ENCODE results near the gene KPNA1.
A peak's percentile ranks its signal among the peaks of the same experiment; 100 is the strongest.
"Not testable (repeated sequence)": the region's sequence is repeated elsewhere in the genome, so short reads cannot be mapped to it uniquely, and the experiment has no call there.

Gene KPNA1

DNA sequence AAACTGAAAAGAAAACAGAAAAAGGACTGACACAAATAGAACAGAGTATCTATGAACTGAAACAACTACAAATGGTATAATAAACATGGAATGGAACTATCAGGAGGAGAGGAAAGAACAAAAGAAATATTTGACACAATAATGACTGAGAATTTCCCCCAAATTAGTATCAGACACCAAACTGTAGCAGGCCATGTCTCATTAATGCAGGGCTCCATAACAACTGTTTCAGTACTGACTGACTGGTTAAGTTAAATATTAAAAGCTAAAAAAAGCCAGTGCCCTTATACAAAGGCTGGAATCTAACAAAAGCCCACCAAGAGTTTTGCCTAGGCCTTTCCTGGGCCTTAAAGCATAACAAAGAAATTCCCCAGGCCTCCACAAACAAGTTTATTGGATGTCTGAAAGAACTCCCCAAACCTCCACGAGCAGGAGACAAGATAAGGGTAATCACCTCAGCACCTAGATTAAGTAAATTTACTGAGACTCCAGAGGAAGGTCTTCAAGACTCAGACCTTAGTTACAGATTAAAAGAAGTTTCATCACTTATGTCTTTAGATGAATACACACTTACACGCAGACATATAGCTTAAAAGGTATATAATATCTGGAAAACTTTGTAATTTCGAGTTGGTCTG lies 45.7 kb downstream of the KPNA1 start:
- FAIRE-seq: no peak

DNA sequence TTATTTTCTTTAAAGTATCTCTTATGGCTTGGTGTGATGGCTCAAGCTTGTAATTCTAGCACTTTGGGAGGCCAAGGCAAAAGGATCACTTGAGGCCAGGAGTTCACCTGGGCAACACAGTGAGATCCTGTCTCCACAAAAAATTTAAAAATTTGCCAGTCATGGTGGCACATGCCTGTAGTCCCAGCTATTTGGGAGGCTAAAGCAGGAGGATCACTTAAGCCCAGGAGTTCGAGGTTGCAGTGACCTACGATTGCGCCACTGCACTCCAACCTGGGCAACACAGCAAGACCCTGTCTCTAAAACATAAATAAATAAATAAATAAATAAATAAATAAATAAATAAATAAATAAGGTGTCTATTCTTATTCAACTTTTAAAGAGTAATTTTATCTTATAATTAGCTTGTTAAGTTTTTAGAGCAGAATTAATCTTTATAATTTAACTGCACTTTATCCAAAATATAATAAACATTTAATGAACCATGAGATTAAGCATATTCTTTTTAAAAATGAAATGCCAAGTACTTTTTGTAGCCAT lies 48.0 kb downstream of the KPNA1 start:
- peak; percentile 44 for FAIRE-seq

DNA sequence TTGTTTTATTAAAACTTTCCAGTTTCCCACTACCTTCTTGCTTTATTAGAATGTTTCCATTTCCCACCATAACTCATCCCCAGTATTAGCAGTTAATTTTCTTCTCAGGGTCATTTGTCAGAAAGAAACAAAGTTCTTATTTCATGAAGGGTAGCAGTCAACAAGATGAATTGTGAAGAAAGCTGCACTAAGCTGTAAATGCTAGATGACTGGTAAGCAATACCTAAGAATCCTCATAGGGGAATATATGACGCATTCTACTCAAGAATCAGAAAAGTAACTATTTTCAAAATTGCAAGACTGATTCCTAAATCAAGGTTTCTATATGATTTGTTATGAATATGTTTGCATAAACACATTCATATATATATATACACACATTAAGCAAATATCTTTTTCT lies 50.1 kb downstream of the KPNA1 start:
- FAIRE-seq: peak; percentile 3

DNA sequence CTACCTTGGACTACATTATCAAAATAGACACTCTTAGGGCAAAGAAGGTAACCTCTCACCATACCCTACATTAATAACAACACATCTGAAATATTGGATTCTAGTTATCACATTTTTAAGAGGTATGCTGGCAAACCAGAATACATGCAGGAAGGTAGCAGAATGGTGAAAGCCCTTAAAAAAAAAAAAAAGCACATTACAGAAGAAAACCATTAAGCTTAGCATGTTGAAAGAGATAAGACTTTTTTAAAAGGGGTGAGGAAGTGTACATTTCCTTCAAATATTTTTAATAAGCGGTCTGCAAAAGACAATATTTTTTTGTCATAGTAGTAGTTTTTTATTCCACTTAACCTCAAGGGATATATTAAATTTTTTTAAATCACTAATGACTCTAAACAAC lies 52.3 kb downstream of the KPNA1 start:
- FAIRE-seq: no peak

DNA sequence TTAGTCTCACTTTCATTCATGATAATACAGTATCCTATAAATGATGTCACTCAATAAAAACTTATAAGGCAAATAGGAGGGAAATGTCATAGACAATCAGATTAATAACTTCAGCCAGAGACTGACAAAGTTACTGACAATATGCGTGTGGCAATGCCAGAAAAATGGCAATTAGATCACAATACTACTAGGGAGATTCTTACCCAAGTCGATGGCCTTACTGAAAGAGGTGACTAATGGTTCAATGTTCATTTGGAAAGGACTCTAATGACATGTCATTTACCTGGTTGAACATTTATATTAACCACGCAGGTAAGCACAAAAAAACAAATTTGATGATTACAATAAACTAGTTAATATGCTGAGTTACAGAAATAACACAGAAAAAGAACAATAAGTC lies 52.9 kb downstream of the KPNA1 start:
- FAIRE-seq: no peak

DNA sequence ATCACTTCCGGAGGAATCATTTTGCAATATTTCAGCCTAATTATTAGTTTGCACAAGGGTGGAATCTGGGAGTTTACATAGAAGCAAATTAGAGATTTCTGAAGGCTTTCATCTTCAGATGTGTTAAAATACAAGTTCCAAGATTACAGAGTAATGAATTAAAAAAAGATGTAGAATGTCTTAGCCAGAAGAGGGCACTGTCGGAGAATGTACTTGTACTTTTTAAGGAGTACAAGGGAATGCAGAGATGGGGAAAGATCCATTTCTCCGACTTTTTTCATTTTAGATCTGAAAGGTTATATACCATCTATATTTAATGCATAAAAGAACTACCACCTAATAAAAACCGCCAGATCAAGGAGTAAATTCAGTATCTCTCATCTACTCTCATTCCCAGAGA lies 55.7 kb downstream of the KPNA1 start:
- peak; percentile 96 for FAIRE-seq

DNA sequence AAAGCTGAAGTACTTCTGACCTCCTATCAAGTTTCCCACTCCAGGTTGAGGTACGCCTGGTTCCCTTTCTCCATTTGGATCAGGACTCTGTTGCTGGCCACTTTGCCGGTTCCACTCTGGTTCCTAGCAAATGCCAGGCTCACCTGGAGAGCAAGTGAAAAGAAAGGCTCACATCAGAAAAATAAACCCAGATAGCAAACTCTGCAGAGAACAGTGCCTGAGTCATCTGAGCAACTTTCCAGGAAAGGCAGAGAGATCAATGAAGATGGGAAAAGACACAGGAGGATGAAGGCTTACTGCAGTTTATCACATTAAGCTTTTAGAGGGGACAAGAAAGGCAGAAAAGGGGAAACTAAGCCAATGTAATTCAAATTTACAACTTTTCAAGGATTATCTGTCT lies 57.0 kb downstream of the KPNA1 start:
- no peak for FAIRE-seq

DNA sequence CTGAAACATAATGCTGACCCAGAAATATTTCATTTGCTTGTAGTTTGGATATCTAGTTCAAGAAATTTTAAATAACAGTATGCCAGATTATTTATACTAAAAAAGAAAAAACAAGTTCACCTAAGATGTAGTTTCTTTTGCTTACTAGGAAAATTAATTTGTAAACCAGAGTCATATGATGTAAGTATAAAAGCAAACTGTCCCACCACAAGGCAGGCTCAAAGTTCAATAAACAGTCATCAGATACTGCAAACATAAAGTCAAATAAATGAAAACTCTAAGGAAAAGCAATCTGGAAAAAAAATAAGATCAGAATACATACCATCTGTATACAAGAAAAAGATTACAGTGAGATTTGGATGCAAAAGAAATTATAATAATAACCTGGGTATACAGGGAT lies 58.7 kb downstream of the KPNA1 start:
- FAIRE-seq: no peak

DNA sequence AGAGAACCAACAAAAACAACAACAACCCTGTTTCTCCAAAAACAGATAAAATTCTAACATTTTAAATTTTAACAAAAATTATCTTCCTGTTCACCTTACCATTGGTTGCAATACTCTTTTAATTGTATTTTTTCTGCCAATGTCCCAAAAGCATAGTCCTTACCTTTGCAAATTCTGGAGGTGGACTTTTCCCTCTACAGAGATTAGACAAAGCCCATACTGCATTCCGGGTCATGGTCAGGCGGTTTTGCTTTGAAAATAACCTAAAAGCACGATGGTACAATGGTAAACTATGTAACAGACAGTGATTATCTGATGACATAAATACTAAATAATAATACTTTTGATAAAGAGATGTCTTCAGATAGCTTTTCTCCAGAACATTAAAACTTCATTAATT lies 63.4 kb downstream of the KPNA1 start:
- FAIRE-seq: no peak

DNA sequence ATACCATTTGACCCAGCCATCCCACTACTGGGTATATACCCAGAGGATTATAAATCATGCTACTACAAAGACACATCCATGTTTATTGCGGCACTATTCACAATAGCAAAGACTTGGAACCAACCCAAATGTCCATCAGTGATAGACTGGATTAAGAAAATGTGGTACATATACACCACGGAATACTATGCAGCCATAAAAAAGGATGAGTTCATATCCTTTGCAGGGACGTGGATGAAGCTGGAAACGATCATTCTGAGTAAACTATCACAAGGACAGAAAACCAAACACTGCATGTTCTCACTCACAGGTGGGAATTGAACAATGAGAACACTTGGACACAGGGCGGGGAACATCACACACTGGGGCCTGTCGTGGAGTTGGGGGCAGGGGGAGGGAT lies 66.5 kb downstream of the KPNA1 start:
- not testable (repeated sequence) for FAIRE-seq

DNA sequence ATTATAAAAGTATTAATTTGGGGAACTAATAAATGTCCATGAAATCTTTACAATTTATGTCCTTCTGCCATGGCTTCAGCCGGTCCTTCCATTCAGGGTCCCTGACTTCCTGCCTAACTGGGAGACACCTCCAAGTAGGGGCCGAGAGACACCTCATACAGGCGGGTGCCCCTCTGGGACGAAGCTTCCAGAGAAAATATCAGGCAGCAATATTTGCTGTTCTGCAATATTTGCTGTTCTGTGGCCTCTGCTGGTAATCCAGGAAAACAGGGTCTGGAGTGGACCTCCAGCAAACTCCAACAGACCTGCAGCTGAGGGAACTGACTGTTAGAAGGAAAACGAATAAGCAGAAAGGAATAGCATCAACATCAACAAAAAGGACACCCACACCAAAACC lies 70.2 kb downstream of the KPNA1 start:
- not testable (repeated sequence) for FAIRE-seq

DNA sequence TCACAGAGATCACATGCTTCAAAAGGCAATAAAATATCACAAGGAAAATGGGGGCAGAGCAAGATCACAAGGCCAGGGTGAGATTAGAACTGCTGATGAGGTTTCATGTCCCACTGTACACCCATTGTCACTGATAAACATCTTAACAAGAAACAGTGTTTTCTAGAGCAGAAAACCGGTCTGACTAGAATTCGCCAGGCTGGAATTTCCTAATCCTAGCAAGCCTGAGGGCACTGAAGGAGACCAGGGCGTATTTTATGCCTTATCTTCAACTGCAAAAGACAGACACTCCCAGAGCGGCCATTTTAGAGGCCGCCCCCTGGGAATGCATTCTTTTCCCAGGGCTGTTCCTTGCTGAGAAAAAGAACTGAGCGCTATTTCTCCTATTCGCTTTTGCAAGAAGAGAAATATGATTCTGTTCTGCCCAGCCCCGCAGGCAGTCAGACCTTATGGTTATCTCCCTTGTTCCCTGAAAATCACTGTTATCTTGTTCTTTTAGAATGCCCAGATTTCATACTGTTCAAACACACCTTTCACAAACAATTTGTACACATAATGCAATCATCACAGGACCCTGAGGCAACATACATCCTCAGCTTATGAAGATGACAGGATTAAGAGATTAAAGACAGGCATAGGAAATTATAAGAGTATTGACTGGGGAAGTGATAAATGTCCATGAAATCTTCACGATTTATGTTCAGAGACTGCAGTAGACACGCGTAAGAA lies 70.8 kb downstream of the KPNA1 start:
- FAIRE-seq: not testable (repeated sequence)

DNA sequence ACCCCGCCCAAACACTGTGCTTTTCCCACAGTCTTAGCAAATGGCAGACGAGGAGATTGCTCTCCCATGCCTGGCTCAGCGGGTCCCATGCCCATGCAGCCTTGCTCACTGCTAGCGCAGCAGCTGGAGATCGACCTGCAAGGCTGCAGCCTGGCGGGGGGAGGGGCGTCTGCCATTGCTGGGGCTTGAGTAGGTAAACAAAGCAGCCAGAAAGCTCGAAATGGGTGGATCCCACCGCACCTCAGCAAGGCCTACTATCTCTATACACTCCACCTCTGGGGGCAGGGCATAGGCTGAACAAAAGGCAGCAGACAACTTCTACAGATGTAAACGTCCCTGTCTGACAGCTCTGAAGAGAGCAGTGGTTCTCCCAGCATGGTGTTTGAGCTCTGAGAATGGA lies 71.6 kb downstream of the KPNA1 start:
- no peak for FAIRE-seq

DNA sequence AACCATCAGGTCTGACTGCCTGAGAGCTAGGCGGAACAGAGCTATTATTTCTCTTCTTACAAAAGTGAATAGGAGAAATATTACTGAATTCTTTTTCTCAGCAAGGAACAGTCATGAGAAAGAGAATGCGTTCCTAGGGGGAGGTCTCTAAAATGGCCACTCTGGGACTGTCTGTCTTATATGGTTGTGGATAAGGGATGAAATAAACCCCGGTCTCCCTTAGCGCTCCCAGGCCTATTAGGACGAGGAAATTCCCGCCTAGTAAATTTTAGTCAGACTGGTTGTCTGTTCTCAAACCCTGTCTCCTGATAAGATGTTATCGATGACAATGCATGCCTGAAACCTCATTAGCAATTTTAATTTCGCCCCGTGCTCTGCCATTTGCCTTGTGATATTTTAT lies 78.8 kb downstream of the KPNA1 start:
- FAIRE-seq: no peak

DNA sequence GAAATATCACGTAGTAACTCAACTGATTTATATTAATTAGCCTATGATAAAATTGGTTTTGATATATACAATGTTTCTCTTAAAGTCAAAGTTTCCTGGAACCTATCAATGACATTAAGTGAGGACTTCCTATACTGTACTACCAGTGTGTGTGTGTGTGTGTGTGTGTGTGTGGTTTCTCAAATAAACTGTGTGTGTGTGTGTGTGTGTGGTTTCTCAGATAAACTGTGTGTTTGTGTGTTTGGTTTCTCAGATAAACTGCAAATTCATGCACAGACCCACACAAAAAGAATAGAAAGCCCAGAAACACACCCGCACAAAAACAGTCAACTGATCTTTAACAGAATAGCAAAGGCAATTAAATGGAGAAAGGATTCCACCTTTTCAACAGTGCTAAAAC lies 84.4 kb downstream of the KPNA1 start:
- FAIRE-seq: no peak

DNA sequence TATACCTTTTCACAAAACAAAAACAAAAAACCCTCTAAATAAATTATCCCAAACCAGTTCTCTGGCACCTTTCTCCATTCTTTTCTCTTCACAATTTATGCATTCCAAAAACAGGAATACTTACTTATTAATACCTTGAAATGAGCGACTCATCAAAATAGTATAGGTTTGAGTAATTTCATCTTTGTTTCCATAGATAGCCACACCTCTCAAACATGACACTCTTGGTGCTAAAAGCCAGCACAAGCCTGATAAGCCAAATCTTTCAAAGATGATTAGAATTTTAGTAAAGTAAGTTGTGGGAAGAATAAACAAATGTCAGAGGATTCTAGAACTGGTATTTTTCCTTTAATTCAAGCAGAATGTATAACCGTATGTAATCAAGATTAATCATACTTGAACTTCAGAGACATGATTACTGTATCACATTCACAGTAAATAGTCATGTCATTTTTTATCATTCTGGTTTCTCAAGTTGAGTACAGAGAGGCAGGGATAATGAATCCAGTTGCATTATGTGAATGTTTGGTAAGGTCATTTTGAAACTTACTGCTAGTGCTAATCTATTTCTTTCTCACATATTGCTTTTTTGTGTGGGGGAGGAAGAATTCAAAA lies 86.8 kb downstream of the KPNA1 start:
- peak; percentile 63 for FAIRE-seq

DNA sequence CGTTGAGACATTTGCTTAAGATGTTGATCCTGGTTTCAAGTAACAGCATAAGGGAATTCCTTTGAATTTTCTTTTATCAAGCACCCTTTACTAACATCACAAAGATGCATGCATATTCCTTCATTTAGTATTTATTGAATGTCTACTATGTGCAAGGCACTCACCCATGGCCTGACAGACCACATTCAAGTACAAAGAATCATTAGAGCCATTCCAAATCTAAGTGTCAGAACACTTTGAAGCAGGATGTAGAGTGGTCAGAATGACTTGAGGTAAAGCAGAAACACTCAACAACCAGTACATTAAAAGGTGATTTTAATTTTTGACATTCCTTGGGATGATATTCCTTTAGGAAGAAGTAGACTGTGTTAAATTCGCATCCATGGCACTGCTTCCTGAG lies 92.9 kb downstream of the KPNA1 start:
- no peak for FAIRE-seq

DNA sequence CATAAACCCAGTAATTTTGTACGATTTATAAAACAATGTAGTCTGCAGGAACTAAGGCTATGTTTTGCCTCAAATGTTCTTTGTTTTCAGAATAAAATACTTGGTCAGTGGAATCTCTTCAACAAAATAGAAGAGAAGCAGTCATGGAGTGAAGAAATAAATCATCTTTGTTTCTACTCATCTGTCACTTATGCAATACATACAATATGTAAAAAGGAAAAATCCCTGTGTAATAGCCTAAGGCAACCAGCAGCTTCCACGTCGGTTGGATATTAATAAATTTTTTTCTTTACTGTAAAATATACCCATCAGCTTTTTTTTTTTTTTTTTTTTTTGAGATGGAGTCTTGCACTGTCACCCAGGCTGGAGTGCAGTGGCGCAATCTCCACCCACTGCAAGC lies 93.6 kb downstream of the KPNA1 start:
- FAIRE-seq: no peak

DNA sequence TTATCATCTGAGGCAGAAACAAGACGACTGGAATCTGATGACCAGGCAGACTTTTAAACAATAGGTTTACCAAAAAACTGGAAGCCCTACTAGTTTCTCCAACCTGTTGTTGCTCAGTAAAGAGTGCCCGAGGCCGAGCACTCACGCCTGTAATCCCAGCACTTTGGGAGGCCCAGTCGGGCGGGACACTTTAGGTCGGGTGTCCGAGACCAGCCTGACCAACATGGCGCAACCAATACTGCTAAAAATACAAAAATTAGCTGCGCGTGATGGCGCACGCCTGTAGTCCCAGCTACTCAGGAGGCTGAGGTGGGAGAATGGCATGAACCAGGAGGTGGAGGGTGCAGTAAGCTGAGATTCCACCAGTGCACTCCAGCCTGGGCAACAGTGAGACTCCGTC lies 97.8 kb downstream of the KPNA1 start:
- no peak for FAIRE-seq

DNA sequence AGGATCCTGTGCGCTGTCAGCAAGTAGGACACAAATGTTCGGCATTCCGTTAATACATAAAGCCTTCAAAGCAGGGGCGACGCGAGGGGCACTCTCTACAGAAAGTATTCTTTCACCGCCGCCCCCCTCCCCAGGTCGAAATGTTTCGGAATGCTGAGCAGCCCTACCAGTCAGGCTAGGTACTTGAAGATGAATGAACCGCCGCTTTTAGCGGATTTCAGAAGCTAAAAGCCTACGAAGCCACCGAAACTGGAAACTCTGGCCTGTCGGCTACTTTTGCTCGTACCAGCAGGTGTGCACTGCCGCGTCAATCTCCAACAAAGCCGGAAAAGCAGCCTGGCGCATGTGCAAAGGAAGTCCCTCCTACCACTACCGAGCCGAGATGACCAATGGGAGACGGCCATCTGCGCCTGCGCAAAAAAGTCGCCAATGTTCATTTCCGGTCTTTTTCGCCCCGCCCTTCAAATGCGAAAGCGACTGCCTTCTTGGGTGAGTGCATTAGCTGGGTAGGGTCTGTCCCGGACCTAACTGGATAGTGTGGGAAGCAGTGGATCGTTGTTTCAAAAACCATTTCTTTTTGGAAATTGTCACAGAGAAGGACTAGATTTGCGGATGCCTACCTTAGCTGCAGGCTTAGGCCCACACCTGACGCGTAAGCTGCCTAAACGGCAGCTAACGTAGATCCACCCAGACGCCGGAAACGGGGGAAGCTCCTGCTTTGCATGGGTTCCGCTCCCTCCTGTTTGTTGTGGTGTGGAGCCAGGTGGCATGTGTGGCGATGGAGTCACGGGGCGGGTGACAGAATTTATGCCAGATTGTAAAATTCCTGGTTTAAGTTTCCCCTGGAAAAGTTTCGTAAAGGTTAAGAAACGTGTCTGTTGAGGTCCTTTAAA lies 98.7 kb downstream of the KPNA1 start, which contains the start of gene WDR5B:
WDR5B (minus strand) TSS at position 301 of the 893 bp plus-strand sequence. CDS start 534 bp downstream, outside the sequence.
- FAIRE-seq: peak; percentile 98

DNA sequence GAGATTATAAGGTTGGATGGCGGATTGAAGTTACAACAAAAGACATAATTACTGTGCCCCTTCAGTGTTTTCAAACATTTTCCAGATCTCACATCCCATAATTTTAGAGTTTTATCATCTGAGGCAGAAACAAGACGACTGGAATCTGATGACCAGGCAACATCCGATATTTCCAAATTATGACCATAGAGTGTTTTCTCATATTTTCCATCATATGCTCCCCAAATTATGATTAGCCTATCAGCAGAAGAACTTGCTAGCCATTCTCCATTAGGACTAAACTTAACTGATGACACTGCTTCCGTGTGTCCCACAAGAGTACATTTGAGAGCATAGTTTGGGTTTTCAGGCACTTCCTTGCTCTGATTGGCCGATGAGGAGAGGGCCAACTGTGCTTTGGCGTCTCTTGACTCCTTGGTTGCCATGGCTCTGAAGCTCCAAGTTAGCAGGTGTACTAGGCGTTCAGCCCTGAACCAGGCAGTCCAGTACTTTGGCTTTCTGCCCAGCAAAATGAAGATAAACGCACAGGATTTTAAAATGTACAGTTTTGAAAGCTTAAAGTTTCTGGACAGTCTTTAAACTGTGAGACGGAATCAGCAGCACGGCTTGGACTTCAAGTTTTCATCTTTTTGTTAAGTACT lies 99.5 kb downstream of the KPNA1 start:
- FAIRE-seq: no peak

DNA sequence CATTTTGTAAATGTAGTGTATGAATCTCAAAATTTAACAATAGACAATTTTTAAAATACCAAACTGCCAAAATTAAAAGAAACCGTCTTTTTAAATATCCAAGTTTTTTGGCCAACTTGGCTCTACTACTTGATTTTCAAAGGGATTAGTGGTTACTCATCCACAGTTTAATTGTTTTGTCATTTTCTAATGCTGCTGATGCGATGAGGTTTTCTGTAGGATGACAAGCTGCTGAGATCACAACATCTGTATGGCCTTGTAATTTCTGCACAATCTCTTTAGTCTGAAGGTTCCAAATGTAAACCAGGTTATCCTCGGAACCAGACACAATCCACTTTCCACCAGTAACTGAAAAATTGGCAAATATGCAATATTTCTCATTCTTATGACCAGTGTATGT lies 100.3 kb downstream of the KPNA1 start:
- FAIRE-seq: no peak
